ENCODE measurements around the gene IGFBP3.

IGFBP3 gene

GRCh38 chr7:45902820-45903219 is 18.3 kb downstream of the IGFBP3 start:
- TF ChIP-seq, protein P1, sequence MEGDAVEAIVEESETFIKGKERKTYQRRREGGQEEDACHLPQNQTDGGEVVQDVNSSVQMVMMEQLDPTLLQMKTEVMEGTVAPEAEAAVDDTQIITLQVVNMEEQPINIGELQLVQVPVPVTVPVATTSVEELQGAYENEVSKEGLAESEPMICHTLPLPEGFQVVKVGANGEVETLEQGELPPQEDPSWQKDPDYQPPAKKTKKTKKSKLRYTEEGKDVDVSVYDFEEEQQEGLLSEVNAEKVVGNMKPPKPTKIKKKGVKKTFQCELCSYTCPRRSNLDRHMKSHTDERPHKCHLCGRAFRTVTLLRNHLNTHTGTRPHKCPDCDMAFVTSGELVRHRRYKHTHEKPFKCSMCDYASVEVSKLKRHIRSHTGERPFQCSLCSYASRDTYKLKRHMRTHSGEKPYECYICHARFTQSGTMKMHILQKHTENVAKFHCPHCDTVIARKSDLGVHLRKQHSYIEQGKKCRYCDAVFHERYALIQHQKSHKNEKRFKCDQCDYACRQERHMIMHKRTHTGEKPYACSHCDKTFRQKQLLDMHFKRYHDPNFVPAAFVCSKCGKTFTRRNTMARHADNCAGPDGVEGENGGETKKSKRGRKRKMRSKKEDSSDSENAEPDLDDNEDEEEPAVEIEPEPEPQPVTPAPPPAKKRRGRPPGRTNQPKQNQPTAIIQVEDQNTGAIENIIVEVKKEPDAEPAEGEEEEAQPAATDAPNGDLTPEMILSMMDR (IDR thresholded peaks at IDR 0.05; ENCODE audit: low read length): no peak
- TF ChIP-seq EZH2 (IDR thresholded peaks at IDR 0.05; ENCODE audit: borderline replicate concordance, low read length): no peak
- Histone ChIP-seq H3K4me3 (ENCODE audit: low read depth, low read length, poor library complexity, severe bottlenecking) (no peak overlapping the region), H2AFZ (ENCODE audit: low read length) (no peak overlapping the region), H3K4me1 (ENCODE audit: insufficient read depth, low read length, severe bottlenecking) (no peaks in the 10 kb centered on the region), H3F3A (ENCODE audit: insufficient read depth, low read length) (no peaks in the 10 kb centered on the region), H3K4me2 (ENCODE audit: low read length) (no peak overlapping the region), H3K27ac (ENCODE audit: low read depth, low read length, poor library complexity, severe bottlenecking) (no peak overlapping the region), H3K27me3 (ENCODE audit: insufficient read depth, low read length) (no peaks in the 10 kb centered on the region), H3K9me3 (ENCODE audit: low read length) (no peaks in the 10 kb centered on the region), H4K20me1 (ENCODE audit: insufficient read depth, low read length) (no peaks in the 10 kb centered on the region), H3K9me2 (ENCODE audit: low read depth, low read length) (no peaks in the 10 kb centered on the region), H3K36me3 (ENCODE audit: insufficient read depth, low read length) (no peaks in the 10 kb centered on the region), H3K79me2 (ENCODE audit: insufficient read depth, low read length) (no peaks in the 10 kb centered on the region), H3K9ac (ENCODE audit: low read length) (no peak overlapping the region)

GRCh38 chr7:45901566-45901965 is 19.5 kb downstream of the IGFBP3 start:
- Histone ChIP-seq H3K9me2 (ENCODE audit: low read depth, low read length) (no peaks in the 10 kb centered on the region), H3K9ac (ENCODE audit: low read length) (no peak overlapping the region), H3K9me3 (ENCODE audit: low read length) (no peaks in the 10 kb centered on the region), H3K4me3 (ENCODE audit: low read depth, low read length, poor library complexity, severe bottlenecking) (no peak overlapping the region), H3K4me1 (ENCODE audit: insufficient read depth, low read length, severe bottlenecking) (no peaks in the 10 kb centered on the region), H3K27me3 (ENCODE audit: insufficient read depth, low read length) (no peaks in the 10 kb centered on the region), H2AFZ (ENCODE audit: low read length) (no peak overlapping the region), H4K20me1 (ENCODE audit: insufficient read depth, low read length) (no peaks in the 10 kb centered on the region), H3K4me2 (ENCODE audit: low read length) (no peak overlapping the region), H3K27ac (ENCODE audit: low read depth, low read length, poor library complexity, severe bottlenecking) (no peak overlapping the region), H3K79me2 (ENCODE audit: insufficient read depth, low read length) (no peaks in the 10 kb centered on the region), H3F3A (ENCODE audit: insufficient read depth, low read length) (no peaks in the 10 kb centered on the region), H3K36me3 (ENCODE audit: insufficient read depth, low read length) (no peaks in the 10 kb centered on the region)
- TF ChIP-seq EZH2 (IDR thresholded peaks at IDR 0.05; ENCODE audit: borderline replicate concordance, low read length): no peak
- TF ChIP-seq, protein P1 (IDR thresholded peaks at IDR 0.05; ENCODE audit: low read length): no peak

DNA sequence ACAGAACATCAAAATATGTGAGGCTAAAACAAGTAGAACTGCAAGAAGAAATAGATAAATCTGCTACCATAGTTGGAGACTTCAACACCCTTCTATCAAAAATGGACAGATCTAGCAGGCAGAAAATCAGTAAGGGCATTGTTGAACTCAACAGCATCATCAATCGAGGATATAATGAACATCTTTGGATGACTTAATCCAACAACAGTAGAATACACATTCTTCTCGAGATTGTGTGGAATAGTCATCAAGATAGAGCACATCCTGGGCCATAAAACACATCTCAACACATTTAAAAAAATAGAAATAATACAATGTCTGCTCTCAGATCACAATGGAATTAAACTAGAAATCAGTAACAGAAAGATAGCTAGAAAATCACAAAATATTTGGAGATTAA is 22.9 kb downstream of the IGFBP3 start:
- Histone ChIP-seq H3F3A (ENCODE audit: insufficient read depth, low read length) (no peaks in the 10 kb centered on the region), H3K4me1 (ENCODE audit: insufficient read depth, low read length, severe bottlenecking) (no peaks in the 10 kb centered on the region), H3K9me3 (ENCODE audit: low read length) (no peaks in the 10 kb centered on the region), H2AFZ (ENCODE audit: low read length) (no peak overlapping the region), H3K9ac (ENCODE audit: low read length) (no peak overlapping the region), H3K9me2 (ENCODE audit: low read depth, low read length) (no peaks in the 10 kb centered on the region), H3K27me3 (ENCODE audit: insufficient read depth, low read length) (no peaks in the 10 kb centered on the region), H4K20me1 (ENCODE audit: insufficient read depth, low read length) (no peaks in the 10 kb centered on the region), H3K27ac (ENCODE audit: low read depth, low read length, poor library complexity, severe bottlenecking) (no peak overlapping the region), H3K36me3 (ENCODE audit: insufficient read depth, low read length) (no peaks in the 10 kb centered on the region), H3K4me2 (ENCODE audit: low read length) (no peak overlapping the region), H3K79me2 (ENCODE audit: insufficient read depth, low read length) (no peaks in the 10 kb centered on the region), H3K4me3 (ENCODE audit: low read depth, low read length, poor library complexity, severe bottlenecking) (no peak overlapping the region)
- no peak for TF ChIP-seq EZH2 (IDR thresholded peaks at IDR 0.05; ENCODE audit: borderline replicate concordance, low read length)
- TF ChIP-seq, protein P1 (IDR thresholded peaks at IDR 0.05; ENCODE audit: low read length): no peak
